HCT116 (cell line): ENCODE data around the gene ACSS1. TPM values are rescaled to one million over a fixed set of nuclear protein-coding genes. Genes with fewer than 3 reads are reported as not detected.

ENCODE experiments used
- ATAC-seq: fragments of 200-7000 bp; cut with Tn5 transposase; 2 replicates; pipeline ENCODE4 v1.9.1; 2020; ENCODE audit warnings: mild to moderate bottlenecking, moderate library complexity
- BruUV-seq: library from RNA; stranded (reverse); fragments of 400-500 nt; replicated peaks from 2 replicates; lab custom pipeline; 2021; lab: Mats Ljungman, UMichigan
- CTCF ChIA-PET: fragments of 300-600 bp; sonication (Branson Sonifier 250); formaldehyde crosslinking; loops from one replicate; lab custom pipeline; 2021; ENCODE audit warnings: antibody characterized with exemption; lab: Charles Lee
- POLR2A ChIA-PET: fragments of 300-600, 350-600 bp; sonication (Branson Sonifier 250); formaldehyde crosslinking; loops from one replicate; lab custom pipeline; 2021; ENCODE audit warnings: antibody characterized with exemption; lab: Charles Lee
- RAD21 ChIA-PET, 2 experiments: fragments of 300-600 bp; sonication (Branson Sonifier 250); formaldehyde crosslinking; loops; one replicate each; lab custom pipeline; 2023; ENCODE audit warnings: low total read pairs in 2 of 2; ENCODE audit not compliant: uncharacterized antibody in 2 of 2, unreplicated experiment in 2 of 2, low non-redundant PET in 1 of 2; lab: Charles Lee
- DNase-seq: peaks from one replicate; pipeline ENCODE4 v3.0.0-alpha.2; 2010; ENCODE audit warnings: low read depth, low spot score
- H2AFZ ChIP-seq: fragments of 200-600 bp; shearing (Covaris generic), sonication (generic); 2 replicates; pipeline ENCODE4 v1.6.1; 2017; ENCODE audit warnings: low read depth, mixed run types, mixed read lengths, antibody characterized with exemption, low read length; ENCODE audit not compliant: poor library complexity, severe bottlenecking
- H3K27ac ChIP-seq: 2 replicates; pipeline ENCODE4 v1.5.1; 2012; ENCODE audit warnings: low read depth, low read length
- H3K27me3 ChIP-seq: fragments of 200-600 bp; sonication (generic); 2 replicates; pipeline ENCODE4 v1.6.1; 2016; ENCODE audit warnings: mixed run types, low read length, mixed read lengths; ENCODE audit not compliant: insufficient read depth
- H3K36me3 ChIP-seq, 2 experiments: fragments of 200-500 bp in 1 of 2; fragments of 200-600 bp in 1 of 2; sonication (Bioruptor generic) in 1 of 2; sonication (generic) in 1 of 2; 2 replicates each; pipeline versions ENCODE4 v1.5.1 to v1.6.1; 2014 to 2016; ENCODE audit warnings: low read length in 2 of 2, inconsistent platforms in 1 of 2, mixed read lengths in 1 of 2, mixed run types in 1 of 2; ENCODE audit not compliant: insufficient read depth in 2 of 2, control insufficient read depth in 1 of 2
- H3K4me1 ChIP-seq, 2 experiments: fragments of 200-600 bp in 1 of 2; sonication (generic) in 1 of 2; 2 replicates each; pipeline versions ENCODE4 v1.5.1 to v1.6.1; 2012 to 2017; ENCODE audit warnings: low read length in 2 of 2, inconsistent platforms in 1 of 2, mild to moderate bottlenecking in 1 of 2, mixed read lengths in 1 of 2, mixed run types in 1 of 2, moderate library complexity in 1 of 2; ENCODE audit not compliant: insufficient read depth in 2 of 2, control insufficient read depth in 1 of 2
- H3K4me2 ChIP-seq: fragments of 200-600 bp; sonication (generic); 2 replicates; pipeline ENCODE4 v1.6.1; 2017; ENCODE audit warnings: mixed run types, low read length, mixed read lengths
- H3K4me3 ChIP-seq, 2 experiments: fragments of 200-600 bp in 1 of 2; sonication (generic) in 1 of 2; replicated peaks in 1 of 2; 2 replicates each; pipeline ENCODE4 v1.5.1; 2011 to 2016; ENCODE audit warnings: low read length in 2 of 2, control low read depth in 1 of 2, low read depth in 1 of 2, mild to moderate bottlenecking in 1 of 2, mixed read lengths in 1 of 2, mixed run types in 1 of 2
- H3K79me2 ChIP-seq: fragments of 200-600 bp; sonication (generic); 2 replicates; pipeline ENCODE4 v1.6.1; 2017; ENCODE audit warnings: mild to moderate bottlenecking, mixed run types, low read length, moderate library complexity, mixed read lengths; ENCODE audit not compliant: insufficient read depth
- H3K9ac ChIP-seq: fragments of 200-600 bp; sonication (generic); 2 replicates; pipeline ENCODE4 v1.6.1; 2016; ENCODE audit warnings: low read length, mixed read lengths
- H3K9me2 ChIP-seq: fragments of 200-600 bp; sonication (generic), shearing (Covaris generic); 2 replicates; pipeline ENCODE4 v1.6.1; 2017; ENCODE audit warnings: mixed run types, mild to moderate bottlenecking, moderate library complexity; ENCODE audit not compliant: insufficient read depth
- H3K9me3 ChIP-seq, 2 experiments: fragments of 200-500 bp in 1 of 2; fragments of 200-600 bp in 1 of 2; sonication (Bioruptor generic) in 1 of 2; sonication (generic) in 1 of 2; 2 replicates each; pipeline ENCODE4 v1.6.1; 2014 to 2017; ENCODE audit warnings: low read length in 2 of 2, mixed read lengths in 2 of 2, inconsistent platforms in 1 of 2, low read depth in 1 of 2, mild to moderate bottlenecking in 1 of 2, mixed run types in 1 of 2, moderate library complexity in 1 of 2; ENCODE audit not compliant: control insufficient read depth in 1 of 2, insufficient read depth in 1 of 2
- H4K20me1 ChIP-seq: fragments of 200-600 bp; sonication (generic), shearing (Covaris generic); 2 replicates; pipeline ENCODE4 v1.6.1; 2017; ENCODE audit warnings: mixed run types, mild to moderate bottlenecking, moderate library complexity; ENCODE audit not compliant: insufficient read depth
- CBX3 ChIP-seq: IDR thresholded peaks from 2 replicates; pipeline ENCODE4 v1.6.1; 2012; ENCODE audit warnings: low read depth
- CEBPB ChIP-seq: IDR thresholded peaks from 2 replicates; pipeline ENCODE4 v1.6.1; 2012; ENCODE audit warnings: low read depth
- EGR1 ChIP-seq: IDR thresholded peaks from 2 replicates; pipeline ENCODE4 v1.6.1; 2012; ENCODE audit warnings: low read depth
- ELF1 ChIP-seq: IDR thresholded peaks from 2 replicates; pipeline ENCODE4 v1.6.1; 2012; ENCODE audit warnings: low read depth, borderline replicate concordance
- EZH2 ChIP-seq: fragments of 200-600 bp; sonication (generic); IDR thresholded peaks from 2 replicates; pipeline ENCODE4 v1.6.1; 2017; ENCODE audit warnings: antibody characterized with exemption, mixed run types
- EZH2phosphoT487 ChIP-seq: fragments of 200-600 bp; IDR thresholded peaks from 2 replicates; pipeline ENCODE4 v1.6.1; 2018; ENCODE audit warnings: antibody characterized with exemption, borderline replicate concordance
- FOSL1 ChIP-seq: IDR thresholded peaks from 2 replicates; pipeline ENCODE4 v1.6.1; 2012; ENCODE audit warnings: low read depth
- JUND ChIP-seq: IDR thresholded peaks from 2 replicates; pipeline ENCODE4 v1.6.1; 2012
- POLR2A ChIP-seq: IDR thresholded peaks from 2 replicates; pipeline ENCODE4 v1.7.0; 2011; ENCODE audit warnings: borderline replicate concordance; ENCODE audit not compliant: insufficient read depth, insufficient read length; ENCODE audit errors: extremely low read depth
- POLR2AphosphoS5 ChIP-seq: IDR thresholded peaks from 2 replicates; pipeline ENCODE4 v1.6.1; 2011; ENCODE audit warnings: mild to moderate bottlenecking, low read depth, low read length, moderate library complexity
- RAD21 ChIP-seq: IDR thresholded peaks from 2 replicates; pipeline ENCODE4 v1.6.1; 2012; ENCODE audit warnings: low read depth, mild to moderate bottlenecking
- SP1 ChIP-seq: IDR thresholded peaks from 2 replicates; pipeline ENCODE4 v1.6.1; 2012; ENCODE audit warnings: low read depth
- SRF ChIP-seq: IDR thresholded peaks from 2 replicates; pipeline ENCODE4 v1.6.1; 2012; ENCODE audit warnings: low read depth
- TCF7L2 ChIP-seq: IDR thresholded peaks from 2 replicates; pipeline ENCODE4 v1.7.0; 2011; ENCODE audit warnings: borderline replicate concordance, inconsistent platforms; ENCODE audit not compliant: insufficient read depth, insufficient read length; ENCODE audit errors: extremely low read depth
- YY1 ChIP-seq: IDR thresholded peaks from 2 replicates; pipeline ENCODE4 v1.6.1; 2011; ENCODE audit warnings: low read length, low read depth, moderate library complexity, mild to moderate bottlenecking; ENCODE audit not compliant: insufficient replicate concordance; ENCODE audit errors: extremely low read depth
- ZBTB33 ChIP-seq: IDR thresholded peaks from 2 replicates; pipeline ENCODE4 v1.6.1; 2011; ENCODE audit warnings: mild to moderate bottlenecking, low read length, moderate library complexity; ENCODE audit not compliant: insufficient replicate concordance; ENCODE audit errors: extremely low read depth
- ZFX ChIP-seq: fragments of 450-650 bp; IDR thresholded peaks from 2 replicates; pipeline ENCODE4 v1.6.1; 2017
- ZNF274 ChIP-seq: fragments of 200-500 bp; sonication (Bioruptor generic); IDR thresholded peaks from 2 replicates; pipeline ENCODE4 v1.6.1; 2014; ENCODE audit warnings: mild to moderate bottlenecking, low read depth, low read length, inconsistent platforms
- intact Hi-C: fragments of 100-400 bp; cut with micrococcal nuclease; formaldehyde crosslinking; loops from 2 replicates; pipeline ENCODE4 v1.10.0; 2022
- total RNA-seq: library from RNA; stranded (reverse); gene quantifications from one replicate; pipeline ENCODE4 v1.2.1, GENCODE V29; 2021; ENCODE audit not compliant: unreplicated experiment
- TF ChIP-seq, protein P1 (sequence below), 3 experiments: fragments of 200-600 bp in 1 of 3; sonication (generic) in 1 of 3; IDR thresholded peaks in 2 of 3; conservative IDR thresholded peaks in 1 of 3; 2 replicates each; pipeline ENCODE4 v1.5.1; 2012 to 2017; ENCODE audit warnings: low read depth in 2 of 3, low read length in 2 of 3, antibody characterized with exemption in 1 of 3, borderline replicate concordance in 1 of 3, control low read depth in 1 of 3, mild to moderate bottlenecking in 1 of 3, mixed read lengths in 1 of 3, mixed run types in 1 of 3, moderate library complexity in 1 of 3; ENCODE audit not compliant: insufficient read depth in 1 of 3
- TF ChIP-seq, protein P2 (sequence below): IDR thresholded peaks from 2 replicates; pipeline ENCODE4 v1.6.1; 2012
- TF ChIP-seq, protein P3 (sequence below): IDR thresholded peaks from 2 replicates; pipeline ENCODE4 v1.6.1; 2012

Gene ACSS1
- total RNA-seq, 1 experiment from 2014 or later, result 0.27 TPM

- ATAC-seq, result peak; percentile 91
- CTCF ChIA-PET, result interaction anchor here (1.6 kb wide), 1 partner anchor 413 kb away, joined by 4 read pairs; no protein-coding TSS in a partner anchor
- peak; percentile 77 for DNase-seq
- Histone ChIP-seq H3K9me2 (no peaks in the 10 kb centered on the region), H3K27me3 (peaks cover 1% of the 10 kb centered on the region; the same call in 1 of the 2 replicates), H3K36me3 (no peaks in the 10 kb centered on the region; a peak in 1 of 4 replicates), H3K9me3 (no peaks in the 10 kb centered on the region), H3K27ac (peak within 1 kb of the TSS; percentile 71), H2AFZ (no peak within 1 kb of the TSS), H3K4me1 (peaks cover 12 to 28% of the 10 kb centered on the region in 2 experiments), H3K4me2 (peak within 1 kb of the TSS; percentile 94), H4K20me1 (no peaks in the 10 kb centered on the region), H3K79me2 (peaks cover 47% of the 10 kb centered on the region), H3K9ac (peak within 1 kb of the TSS; percentile 83), H3K4me3 (peak within 1 kb of the TSS; percentile 89 to 94)
- RAD21 ChIA-PET, result no interaction called here
- POLR2A ChIA-PET, result no interaction called here
- intact Hi-C loops, result loop anchor here (1.0 to 5.0 kb wide), 6 partner anchors 187 to 425 kb away; partner anchors contain the start of gene ENTPD6
- no TSS peak for BruUV-seq
- peak; percentile 32 for TF ChIP-seq YY1
- no peak for TF ChIP-seq ZNF274
- TF ChIP-seq POLR2AphosphoS5, result peak; percentile 89
- TF ChIP-seq TCF7L2, result no peak
- TF ChIP-seq ZBTB33, result no peak
- no peak for TF ChIP-seq EZH2phosphoT487
- TF ChIP-seq EZH2, result no peak
- TF ChIP-seq, protein P1, sequence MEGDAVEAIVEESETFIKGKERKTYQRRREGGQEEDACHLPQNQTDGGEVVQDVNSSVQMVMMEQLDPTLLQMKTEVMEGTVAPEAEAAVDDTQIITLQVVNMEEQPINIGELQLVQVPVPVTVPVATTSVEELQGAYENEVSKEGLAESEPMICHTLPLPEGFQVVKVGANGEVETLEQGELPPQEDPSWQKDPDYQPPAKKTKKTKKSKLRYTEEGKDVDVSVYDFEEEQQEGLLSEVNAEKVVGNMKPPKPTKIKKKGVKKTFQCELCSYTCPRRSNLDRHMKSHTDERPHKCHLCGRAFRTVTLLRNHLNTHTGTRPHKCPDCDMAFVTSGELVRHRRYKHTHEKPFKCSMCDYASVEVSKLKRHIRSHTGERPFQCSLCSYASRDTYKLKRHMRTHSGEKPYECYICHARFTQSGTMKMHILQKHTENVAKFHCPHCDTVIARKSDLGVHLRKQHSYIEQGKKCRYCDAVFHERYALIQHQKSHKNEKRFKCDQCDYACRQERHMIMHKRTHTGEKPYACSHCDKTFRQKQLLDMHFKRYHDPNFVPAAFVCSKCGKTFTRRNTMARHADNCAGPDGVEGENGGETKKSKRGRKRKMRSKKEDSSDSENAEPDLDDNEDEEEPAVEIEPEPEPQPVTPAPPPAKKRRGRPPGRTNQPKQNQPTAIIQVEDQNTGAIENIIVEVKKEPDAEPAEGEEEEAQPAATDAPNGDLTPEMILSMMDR (IDR thresholded peaks at IDR 0.05 in 2 of 3, conservative IDR thresholded peaks at IDR 0.05 in 1 of 3; ENCODE audit: borderline replicate concordance in 1 of 3, insufficient read depth in 1 of 3, low read depth in 2 of 3, low read length in 2 of 3), result no peak
- TF ChIP-seq RAD21, result no peak
- TF ChIP-seq SP1, result peak; percentile 71
- TF ChIP-seq, protein P2, sequence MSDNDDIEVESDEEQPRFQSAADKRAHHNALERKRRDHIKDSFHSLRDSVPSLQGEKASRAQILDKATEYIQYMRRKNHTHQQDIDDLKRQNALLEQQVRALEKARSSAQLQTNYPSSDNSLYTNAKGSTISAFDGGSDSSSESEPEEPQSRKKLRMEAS, result peak; percentile 89
- TF ChIP-seq ZFX, result peak; percentile 66; the same call in 1 of the 2 replicates
- TF ChIP-seq, protein P3, sequence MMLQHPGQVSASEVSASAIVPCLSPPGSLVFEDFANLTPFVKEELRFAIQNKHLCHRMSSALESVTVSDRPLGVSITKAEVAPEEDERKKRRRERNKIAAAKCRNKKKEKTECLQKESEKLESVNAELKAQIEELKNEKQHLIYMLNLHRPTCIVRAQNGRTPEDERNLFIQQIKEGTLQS, result no peak
- no peak for TF ChIP-seq FOSL1
- TF ChIP-seq EGR1, result peak; percentile 45; the same call in 1 of the 2 replicates
- peak; percentile 86 for TF ChIP-seq POLR2A
- TF ChIP-seq JUND, result no peak
- no peak for TF ChIP-seq CEBPB
- TF ChIP-seq SRF, result no peak
- TF ChIP-seq CBX3, result no peak; the same call in 1 of the 2 replicates
- TF ChIP-seq ELF1, result peak; percentile 80
Measured at GRCh38 chr20:24992487-24993205, 65.3 kb downstream of the ACSS1 start, which contains the start of gene APMAP. Gene APMAP, minus strand, starts transcription at chr20:24992751. Its CDS starts 63 bp downstream, at chr20:24992688.
